GM23338 (cell line): ENCODE measurements around the gene AIFM2. TPM values are rescaled to one million over a fixed set of nuclear protein-coding genes. Genes with fewer than 3 reads are reported as not detected.

Experiments used
- ATAC-seq: fragments of 200-7000 bp; cut with Tn5 transposase; 3 replicates; pipeline ENCODE4 v1.9.1; 2020
- DNase-seq: peaks from one replicate; pipeline ENCODE4 v3.0.0-alpha.2; 2015; ENCODE audit warnings: low spot score
- H2AFZ ChIP-seq: fragments of 200-600 bp; sonication (generic); 2 replicates; pipeline ENCODE4 v1.8.0; 2016; ENCODE audit warnings: antibody characterized with exemption, mild to moderate bottlenecking, moderate library complexity
- H3F3A ChIP-seq: fragments of 200-600 bp; sonication (generic); replicated peaks from 2 replicates; pipeline ENCODE4 v1.8.0; 2017; ENCODE audit warnings: antibody characterized with exemption, mixed run types, low read depth
- H3K27ac ChIP-seq: fragments of 200-600 bp; sonication (generic); 2 replicates; pipeline ENCODE4 v1.6.1; 2016; ENCODE audit warnings: low read depth
- H3K27me3 ChIP-seq: fragments of 200-600 bp; sonication (generic); 2 replicates; pipeline ENCODE4 v1.8.0; 2016; ENCODE audit warnings: mild to moderate bottlenecking, mixed run types, moderate library complexity; ENCODE audit not compliant: insufficient read depth
- H3K36me3 ChIP-seq: fragments of 200-600 bp; sonication (generic); 2 replicates; pipeline ENCODE4 v1.8.0; 2016; ENCODE audit warnings: mild to moderate bottlenecking; ENCODE audit not compliant: insufficient read depth
- H3K4me1 ChIP-seq: fragments of 200-600 bp; sonication (generic); 2 replicates; pipeline ENCODE4 v1.8.0; 2016; ENCODE audit warnings: mild to moderate bottlenecking, moderate library complexity; ENCODE audit not compliant: insufficient read depth
- H3K4me2 ChIP-seq: fragments of 200-600 bp; sonication (generic); 2 replicates; pipeline ENCODE4 v1.7.1; 2017; ENCODE audit warnings: mixed run types
- H3K4me3 ChIP-seq: fragments of 200-600 bp; sonication (generic); 2 replicates; pipeline ENCODE4 v1.6.1; 2016; ENCODE audit warnings: mixed run types
- H3K79me2 ChIP-seq: fragments of 200-600 bp; sonication (generic); replicated peaks from 2 replicates; pipeline ENCODE4 v1.8.0; 2017; ENCODE audit warnings: mild to moderate bottlenecking; ENCODE audit not compliant: insufficient read depth
- H3K9me2 ChIP-seq: fragments of 200-600 bp; sonication (generic); 2 replicates; pipeline ENCODE4 v1.8.0; 2017; ENCODE audit not compliant: insufficient read depth
- H4K20me1 ChIP-seq: fragments of 200-600 bp; sonication (generic); replicated peaks from 2 replicates; pipeline ENCODE4 v1.8.0; 2017; ENCODE audit warnings: mild to moderate bottlenecking; ENCODE audit not compliant: insufficient read depth
- H3K27ac Mint-ChIP-seq: 2 replicates; pipeline ENCODE4 v1.8.0; 2020; ENCODE audit warnings: inconsistent platforms, mild to moderate bottlenecking, moderate library complexity, mixed read lengths
- H3K27me3 Mint-ChIP-seq: 3 replicates; pipeline ENCODE4 v1.8.0; 2022; ENCODE audit warnings: low read depth, mild to moderate bottlenecking, moderate library complexity, mixed read lengths, inconsistent platforms; ENCODE audit not compliant: insufficient read depth, poor library complexity
- H3K36me3 Mint-ChIP-seq: 3 replicates; pipeline ENCODE4 v1.8.0; 2021; ENCODE audit warnings: low read depth, mild to moderate bottlenecking, inconsistent platforms, moderate library complexity, mixed read lengths
- H3K4me1 Mint-ChIP-seq: 3 replicates; pipeline ENCODE4 v1.8.0; 2020; ENCODE audit warnings: mild to moderate bottlenecking, inconsistent platforms, mixed read lengths
- H3K4me3 Mint-ChIP-seq: 3 replicates; pipeline ENCODE4 v1.8.0; 2021; ENCODE audit warnings: moderate library complexity, mild to moderate bottlenecking, inconsistent platforms, mixed read lengths
- H3K9me3 Mint-ChIP-seq: 3 replicates; pipeline ENCODE4 v1.8.0; 2020; ENCODE audit warnings: moderate library complexity, mild to moderate bottlenecking, inconsistent platforms, mixed read lengths
- CREB1 ChIP-seq: fragments of 250-450 bp; sonication (Bioruptor Pico); IDR thresholded peaks from 2 replicates; pipeline ENCODE4 v1.5.0; 2020; ENCODE audit warnings: low read depth, mild to moderate bottlenecking, moderate library complexity
- EZH2phosphoT487 ChIP-seq: fragments of 200-600 bp; sonication (generic); IDR thresholded peaks from one replicate; pipeline ENCODE4 v1.8.1; 2018; ENCODE audit warnings: antibody characterized with exemption; ENCODE audit not compliant: unreplicated experiment
- NANOG ChIP-seq: IDR thresholded peaks from 2 replicates; pipeline ENCODE4 v1.6.1; 2016; ENCODE audit warnings: antibody characterized with exemption, borderline replicate concordance
- STAT1 ChIP-seq: IDR thresholded peaks from one replicate; pipeline ENCODE4 v1.6.1; 2016; ENCODE audit warnings: antibody characterized with exemption; ENCODE audit not compliant: unreplicated experiment
- ZNF114 ChIP-seq: fragments of 250-450 bp; sonication (Bioruptor Pico); IDR thresholded peaks from 2 replicates; pipeline ENCODE4 v1.5.0; 2020; ENCODE audit warnings: mild to moderate bottlenecking, moderate library complexity
- ZNF331 ChIP-seq: fragments of 250-450 bp; sonication (Bioruptor Pico); IDR thresholded peaks from 2 replicates; pipeline ENCODE4 v1.5.0; 2020; ENCODE audit warnings: low read depth, mild to moderate bottlenecking, moderate library complexity
- polyA plus RNA-seq: library from polyadenylated mRNA; unstranded; fragments of >200 nt; fragmentation: Nextera tagmentation; extraction: Ambion mirVana; gene quantifications from 2 replicates; pipeline ENCODE4 v1.2.1, GENCODE V29; 2016
- total RNA-seq: library from RNA; depleted of rRNA; stranded (reverse); fragments of >200 nt; shearing (Covaris generic); gene quantifications from 2 replicates; pipeline ENCODE4 v1.2.3, GENCODE V29; 2014
- TF ChIP-seq, protein P1 (sequence below): IDR thresholded peaks from one replicate; pipeline ENCODE4 v1.6.1; 2018; ENCODE audit warnings: antibody characterized with exemption; ENCODE audit not compliant: unreplicated experiment
- TF ChIP-seq, protein P2 (sequence below): IDR thresholded peaks from 2 replicates; pipeline ENCODE4 v1.6.1; 2016; ENCODE audit warnings: antibody characterized with exemption

Gene AIFM2
- total and polyA plus RNA-seq, 2 experiments from 2014 or later = 3.2 to 3.6 TPM

DNA sequence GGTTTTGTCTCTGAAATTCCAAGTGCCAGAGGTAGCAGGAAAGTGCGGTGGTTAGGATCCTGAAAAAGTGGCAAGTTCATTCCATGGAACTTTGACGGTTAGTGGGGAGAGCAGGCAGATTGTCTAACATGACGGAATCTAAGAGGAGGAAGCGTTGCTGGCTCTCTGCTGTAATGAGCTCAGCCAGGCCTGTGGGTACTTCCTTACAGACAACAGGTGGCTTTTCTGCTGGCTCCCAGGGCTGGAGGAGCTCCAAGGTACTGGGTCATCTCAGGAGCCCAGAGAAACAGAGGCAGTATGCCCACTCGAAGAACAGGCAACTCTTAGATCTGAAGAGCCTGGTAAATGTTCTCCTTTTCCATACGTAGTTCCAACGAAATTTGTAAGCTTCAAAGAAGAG, 3.1 kb upstream of the AIFM2 start:
- H3K9me3 Mint-ChIP-seq = no peaks in the 10 kb centered on the region
- ATAC-seq = no peak
- H3K4me1 Mint-ChIP-seq = peaks cover 6% of the 10 kb centered on the region

DNA sequence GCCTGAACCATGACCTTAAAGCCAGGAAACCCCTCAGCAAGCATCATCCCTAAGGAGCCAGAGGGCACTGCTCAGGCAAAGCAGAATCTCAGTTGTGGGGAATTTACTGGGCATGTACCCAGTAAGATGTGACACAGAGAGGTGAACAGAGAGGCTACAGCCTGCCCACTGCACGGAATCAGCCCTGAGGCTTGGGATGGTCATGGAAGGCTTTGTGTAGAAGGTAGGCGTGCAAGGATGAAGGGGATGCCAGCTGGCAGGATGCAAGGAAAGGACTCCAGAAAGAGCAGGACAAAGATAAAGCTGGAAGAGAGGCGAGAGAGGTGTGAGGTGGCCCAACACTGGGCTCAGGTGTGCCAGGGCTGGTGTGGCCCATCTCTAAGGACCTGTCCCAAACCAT, 2.4 kb upstream of the AIFM2 start:
- Histone ChIP-seq H2AFZ (no peak overlapping the region), H4K20me1 (no peaks in the 10 kb centered on the region), H3K79me2 (no peaks in the 10 kb centered on the region), H3K27ac (no peak overlapping the region), H3K27me3 (peaks cover 32% of the 10 kb centered on the region; the same call in 1 of the 2 replicates), H3K4me3 (no peak overlapping the region), H3K36me3 (no peaks in the 10 kb centered on the region), H3K4me1 (peaks cover 5% of the 10 kb centered on the region; the same call in 1 of the 2 replicates), H3F3A (peaks cover 5% of the 10 kb centered on the region; the same call in 1 of the 2 replicates), H3K9me2 (no peaks in the 10 kb centered on the region), H3K4me2 (no peak overlapping the region)
- Mint-ChIP-seq H3K4me3 (no peak overlapping the region), H3K9me3 (no peaks in the 10 kb centered on the region), H3K36me3 (peaks cover 3% of the 10 kb centered on the region; the same call in 2 of the 3 replicates), H3K27me3 (peaks cover 23% of the 10 kb centered on the region), H3K27ac (no peak overlapping the region), H3K4me1 (peaks cover 6% of the 10 kb centered on the region)
- no peak for DNase-seq
- no peak for ATAC-seq
- TF ChIP-seq, protein P1, sequence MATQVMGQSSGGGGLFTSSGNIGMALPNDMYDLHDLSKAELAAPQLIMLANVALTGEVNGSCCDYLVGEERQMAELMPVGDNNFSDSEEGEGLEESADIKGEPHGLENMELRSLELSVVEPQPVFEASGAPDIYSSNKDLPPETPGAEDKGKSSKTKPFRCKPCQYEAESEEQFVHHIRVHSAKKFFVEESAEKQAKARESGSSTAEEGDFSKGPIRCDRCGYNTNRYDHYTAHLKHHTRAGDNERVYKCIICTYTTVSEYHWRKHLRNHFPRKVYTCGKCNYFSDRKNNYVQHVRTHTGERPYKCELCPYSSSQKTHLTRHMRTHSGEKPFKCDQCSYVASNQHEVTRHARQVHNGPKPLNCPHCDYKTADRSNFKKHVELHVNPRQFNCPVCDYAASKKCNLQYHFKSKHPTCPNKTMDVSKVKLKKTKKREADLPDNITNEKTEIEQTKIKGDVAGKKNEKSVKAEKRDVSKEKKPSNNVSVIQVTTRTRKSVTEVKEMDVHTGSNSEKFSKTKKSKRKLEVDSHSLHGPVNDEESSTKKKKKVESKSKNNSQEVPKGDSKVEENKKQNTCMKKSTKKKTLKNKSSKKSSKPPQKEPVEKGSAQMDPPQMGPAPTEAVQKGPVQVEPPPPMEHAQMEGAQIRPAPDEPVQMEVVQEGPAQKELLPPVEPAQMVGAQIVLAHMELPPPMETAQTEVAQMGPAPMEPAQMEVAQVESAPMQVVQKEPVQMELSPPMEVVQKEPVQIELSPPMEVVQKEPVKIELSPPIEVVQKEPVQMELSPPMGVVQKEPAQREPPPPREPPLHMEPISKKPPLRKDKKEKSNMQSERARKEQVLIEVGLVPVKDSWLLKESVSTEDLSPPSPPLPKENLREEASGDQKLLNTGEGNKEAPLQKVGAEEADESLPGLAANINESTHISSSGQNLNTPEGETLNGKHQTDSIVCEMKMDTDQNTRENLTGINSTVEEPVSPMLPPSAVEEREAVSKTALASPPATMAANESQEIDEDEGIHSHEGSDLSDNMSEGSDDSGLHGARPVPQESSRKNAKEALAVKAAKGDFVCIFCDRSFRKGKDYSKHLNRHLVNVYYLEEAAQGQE = no peak
- TF ChIP-seq STAT1 (no peak), CREB1 (CRISPR knock-in tag) (no peak), ZNF114 (CRISPR knock-in tag) (no peak), NANOG (no peak), EZH2phosphoT487 (no peak)
- TF ChIP-seq, protein P2, sequence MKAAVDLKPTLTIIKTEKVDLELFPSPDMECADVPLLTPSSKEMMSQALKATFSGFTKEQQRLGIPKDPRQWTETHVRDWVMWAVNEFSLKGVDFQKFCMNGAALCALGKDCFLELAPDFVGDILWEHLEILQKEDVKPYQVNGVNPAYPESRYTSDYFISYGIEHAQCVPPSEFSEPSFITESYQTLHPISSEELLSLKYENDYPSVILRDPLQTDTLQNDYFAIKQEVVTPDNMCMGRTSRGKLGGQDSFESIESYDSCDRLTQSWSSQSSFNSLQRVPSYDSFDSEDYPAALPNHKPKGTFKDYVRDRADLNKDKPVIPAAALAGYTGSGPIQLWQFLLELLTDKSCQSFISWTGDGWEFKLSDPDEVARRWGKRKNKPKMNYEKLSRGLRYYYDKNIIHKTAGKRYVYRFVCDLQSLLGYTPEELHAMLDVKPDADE = no peak

More for the DNA sequence above, 3.1 kb upstream of the AIFM2 start:
- Histone ChIP-seq H3K27ac (no peak overlapping the region), H3F3A (peaks cover 5% of the 10 kb centered on the region; the same call in 1 of the 2 replicates), H3K4me3 (no peak overlapping the region), H3K4me2 (no peak overlapping the region), H3K27me3 (peaks cover 32% of the 10 kb centered on the region; the same call in 1 of the 2 replicates), H3K4me1 (peaks cover 5% of the 10 kb centered on the region; the same call in 1 of the 2 replicates), H2AFZ (no peak overlapping the region), H3K9me2 (no peaks in the 10 kb centered on the region), H4K20me1 (no peaks in the 10 kb centered on the region), H3K36me3 (no peaks in the 10 kb centered on the region), H3K79me2 (no peaks in the 10 kb centered on the region)
- TF ChIP-seq NANOG (no peak), ZNF331 (CRISPR knock-in tag) (no peak), CREB1 (CRISPR knock-in tag) (no peak), ZNF114 (CRISPR knock-in tag) (no peak)
- TF ChIP-seq, protein P1 = no peak
- TF ChIP-seq, protein P2 = no peak
- DNase-seq = no peak
- Mint-ChIP-seq H3K27me3 (peaks cover 23% of the 10 kb centered on the region), H3K4me3 (no peak overlapping the region), H3K36me3 (peaks cover 3% of the 10 kb centered on the region; the same call in 2 of the 3 replicates), H3K27ac (no peak overlapping the region)
